ENCODE measurements around the gene GBP2.

DNA sequence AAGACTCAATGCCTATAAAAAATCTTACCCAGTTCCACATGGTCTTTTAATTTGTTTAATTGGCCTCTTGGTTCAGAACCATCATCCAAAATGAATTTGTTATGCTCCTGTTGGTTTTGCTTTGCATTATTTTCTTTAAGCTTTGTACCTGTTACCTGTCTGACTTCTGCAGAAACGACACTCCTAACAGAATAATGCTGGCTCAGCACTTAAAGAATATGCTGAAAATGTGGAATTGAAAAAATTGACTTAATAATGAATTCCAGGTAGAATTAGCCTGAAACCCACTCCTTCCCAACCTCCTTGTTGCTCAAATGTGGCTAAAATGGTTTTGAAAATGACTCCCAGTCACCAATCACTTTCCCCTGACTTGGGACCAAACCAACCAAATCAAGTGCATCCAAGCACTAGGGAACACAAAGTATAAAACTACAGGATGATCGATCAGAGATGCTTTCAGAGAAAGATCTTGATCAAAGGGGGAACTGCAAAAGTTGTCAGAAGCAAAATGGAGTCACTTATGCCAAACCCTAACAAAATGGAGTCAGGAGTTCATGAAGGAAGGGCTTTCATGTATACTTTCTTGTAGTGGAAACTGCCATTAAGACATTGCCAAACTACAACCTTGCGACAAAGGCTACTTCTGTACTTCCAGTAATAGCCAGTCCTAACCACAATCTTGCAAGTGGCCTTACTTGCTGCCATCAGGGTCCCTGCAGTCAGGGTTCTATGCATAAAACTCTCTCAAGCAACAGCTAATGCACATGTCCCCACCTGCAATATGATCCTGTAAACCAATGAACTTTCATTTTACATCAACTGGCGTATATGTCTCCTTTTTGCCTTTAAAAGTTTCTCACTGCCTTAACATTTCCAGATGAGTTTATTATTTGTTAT lies 44.5 kb upstream of the GBP2 start:
- TF ChIP-seq, protein P1, sequence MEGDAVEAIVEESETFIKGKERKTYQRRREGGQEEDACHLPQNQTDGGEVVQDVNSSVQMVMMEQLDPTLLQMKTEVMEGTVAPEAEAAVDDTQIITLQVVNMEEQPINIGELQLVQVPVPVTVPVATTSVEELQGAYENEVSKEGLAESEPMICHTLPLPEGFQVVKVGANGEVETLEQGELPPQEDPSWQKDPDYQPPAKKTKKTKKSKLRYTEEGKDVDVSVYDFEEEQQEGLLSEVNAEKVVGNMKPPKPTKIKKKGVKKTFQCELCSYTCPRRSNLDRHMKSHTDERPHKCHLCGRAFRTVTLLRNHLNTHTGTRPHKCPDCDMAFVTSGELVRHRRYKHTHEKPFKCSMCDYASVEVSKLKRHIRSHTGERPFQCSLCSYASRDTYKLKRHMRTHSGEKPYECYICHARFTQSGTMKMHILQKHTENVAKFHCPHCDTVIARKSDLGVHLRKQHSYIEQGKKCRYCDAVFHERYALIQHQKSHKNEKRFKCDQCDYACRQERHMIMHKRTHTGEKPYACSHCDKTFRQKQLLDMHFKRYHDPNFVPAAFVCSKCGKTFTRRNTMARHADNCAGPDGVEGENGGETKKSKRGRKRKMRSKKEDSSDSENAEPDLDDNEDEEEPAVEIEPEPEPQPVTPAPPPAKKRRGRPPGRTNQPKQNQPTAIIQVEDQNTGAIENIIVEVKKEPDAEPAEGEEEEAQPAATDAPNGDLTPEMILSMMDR (IDR thresholded peaks at IDR 0.05; ENCODE audit: extremely low read depth in 1 of 2, insufficient read depth in 1 of 2, low read depth in 1 of 2, low read length in 2 of 2), result no peak
- TF ChIP-seq EZH2 (IDR thresholded peaks at IDR 0.05; ENCODE audit: borderline replicate concordance, low read depth, low read length, severe bottlenecking) (no peak), POLR2A (IDR thresholded peaks at IDR 0.05; ENCODE audit: low read depth, low read length) (no peak), MYC (IDR thresholded peaks at IDR 0.05; ENCODE audit: low read depth, low read length) (no peak), POLR2AphosphoS5 (IDR thresholded peaks at IDR 0.05; ENCODE audit: insufficient read depth, low read depth, low read length) (no peak)
- TF ChIP-seq, protein P2, sequence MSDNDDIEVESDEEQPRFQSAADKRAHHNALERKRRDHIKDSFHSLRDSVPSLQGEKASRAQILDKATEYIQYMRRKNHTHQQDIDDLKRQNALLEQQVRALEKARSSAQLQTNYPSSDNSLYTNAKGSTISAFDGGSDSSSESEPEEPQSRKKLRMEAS (IDR thresholded peaks at IDR 0.05; ENCODE audit: insufficient read depth, insufficient read length), result no peak
